Stimulated activated CD4-positive, alpha-beta T cell treated with anti-CD3 and anti-CD28 coated beads, TNF-alpha, amount 100 ng/mL, for 4 hours (primary cell): ENCODE measurements around the gene DHRS13.
"Not testable (repeated sequence)": the region's sequence is repeated elsewhere in the genome, so short reads cannot be mapped to it uniquely, and the experiment has no call there.

Experiments used
- DNase-seq, 3 experiments: peaks; one replicate each; pipeline ENCODE4 v3.0.0-alpha.2; 2020; ENCODE audit warnings: low read depth in 3 of 3

The DHRS13 gene

GRCh38 chr17:28935744-28936460, 33.0 kb upstream of the DHRS13 start:
- DNase-seq = no peak

GRCh38 chr17:28934508-28934907, 31.6 kb upstream of the DHRS13 start:
- DNase-seq = not testable (repeated sequence)

- DNase-seq = no peak
Observed at GRCh38 chr17:28929787-28930186, 26.9 kb upstream of the DHRS13 start.

- no peak for DNase-seq
Observed at GRCh38 chr17:28928061-28928460, 25.2 kb upstream of the DHRS13 start.

- DNase-seq = no peak
Observed at GRCh38 chr17:28926786-28927185, 23.9 kb upstream of the DHRS13 start.

DNA sequence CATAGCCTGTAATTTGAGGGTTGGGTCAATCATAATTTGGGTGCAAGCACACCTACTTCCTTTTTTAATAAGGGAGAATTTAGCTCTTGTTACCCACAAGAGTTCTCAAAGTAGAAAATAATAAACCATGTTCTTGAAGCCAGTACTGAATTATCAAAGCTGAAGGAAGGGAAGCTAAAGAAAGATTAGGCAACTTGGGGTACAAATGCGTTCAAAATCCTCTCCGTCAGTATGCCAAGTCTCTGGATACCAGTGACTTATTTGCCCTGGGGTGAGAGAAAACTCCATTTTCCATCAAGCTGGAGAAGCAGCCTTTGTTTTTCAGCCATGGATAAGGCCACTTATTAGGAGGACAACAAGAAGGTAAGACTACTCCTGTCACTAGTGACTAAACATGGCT, 23.5 kb upstream of the DHRS13 start:
- no peak for DNase-seq

DNA sequence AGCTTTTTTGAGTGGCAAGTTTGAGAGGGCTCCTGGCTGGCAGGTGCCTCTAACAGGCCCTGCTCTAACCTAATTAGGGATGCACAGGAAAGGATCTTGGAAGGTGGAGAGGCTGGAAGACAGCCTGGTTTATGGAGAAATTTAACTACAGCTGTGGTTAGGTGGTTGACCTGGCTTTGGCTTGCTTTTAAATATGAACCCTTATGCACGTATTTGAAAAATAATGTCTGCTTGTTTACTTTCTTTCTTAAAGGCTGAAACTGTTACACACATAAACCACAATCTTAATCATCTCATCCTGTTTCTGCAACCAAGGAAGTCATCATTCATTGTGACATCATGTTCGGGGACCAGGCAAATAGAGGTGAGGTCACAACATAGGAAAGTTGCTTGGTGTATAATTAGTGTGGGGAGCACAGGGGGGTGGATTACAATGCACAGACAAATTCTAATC, 23.1 kb upstream of the DHRS13 start:
- peak in 1 of 3 experiments; percentile 32 for DNase-seq

DNA sequence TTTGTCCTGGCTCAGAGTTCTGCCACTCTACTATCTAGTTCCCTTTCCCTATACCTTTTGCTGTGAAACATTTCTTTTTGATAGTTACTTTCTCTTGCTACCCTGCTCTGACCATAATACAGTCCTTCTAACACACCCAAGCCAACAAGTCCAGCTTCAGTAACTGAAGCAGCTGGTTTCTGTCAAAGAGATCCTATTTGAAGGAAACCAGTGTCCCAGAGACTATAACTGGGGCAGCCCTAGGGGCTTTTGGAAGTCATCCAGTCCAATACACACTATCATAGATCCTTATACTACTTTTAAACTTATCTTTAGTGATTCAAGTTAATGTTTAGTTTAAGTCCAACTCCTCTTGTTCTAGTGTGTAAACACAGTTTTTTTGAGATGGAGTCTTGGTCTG, 17.3 kb upstream of the DHRS13 start:
- DNase-seq = no peak

DNA sequence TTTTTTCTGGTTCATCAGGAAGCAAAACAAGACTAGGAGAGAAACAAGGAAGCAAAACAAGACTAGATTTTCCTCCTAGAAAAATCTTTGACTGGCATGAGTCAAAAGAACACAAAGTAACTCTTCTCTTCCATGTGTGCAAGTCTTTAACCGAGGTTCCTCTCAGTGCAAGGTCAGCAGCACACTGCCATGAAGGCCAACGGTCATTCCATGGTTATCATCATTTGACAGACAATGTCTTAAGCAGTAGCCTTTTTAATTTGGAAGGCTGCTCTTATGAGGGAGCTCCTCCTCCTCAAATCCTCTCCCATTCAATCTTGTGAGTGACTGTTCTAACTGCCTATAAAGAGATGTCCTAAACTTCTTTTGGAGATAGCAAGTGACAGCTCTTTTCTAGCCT, 15.4 kb upstream of the DHRS13 start:
- DNase-seq = no peak

- DNase-seq = no peak
Observed at GRCh38 chr17:28917465-28917864, 14.6 kb upstream of the DHRS13 start.

DNA sequence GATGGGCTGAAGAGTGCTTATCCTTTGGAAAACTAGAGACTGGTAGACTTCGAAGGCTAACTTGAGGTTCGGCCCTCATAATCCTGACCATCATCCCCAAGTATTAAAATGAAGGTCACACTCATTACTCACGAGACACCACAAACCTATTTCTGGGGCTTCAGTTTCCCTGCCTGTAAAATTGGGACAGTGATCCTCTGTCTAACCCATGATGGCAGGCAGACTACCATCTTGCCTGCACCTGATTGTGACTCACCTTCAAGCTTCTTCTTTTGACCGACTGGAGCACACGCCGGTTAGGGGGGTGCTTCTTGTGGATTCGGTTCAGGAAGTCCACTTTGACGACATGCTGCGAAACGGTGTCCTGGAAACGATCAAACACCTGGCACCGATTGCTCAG, 14.2 kb upstream of the DHRS13 start:
- no peak for DNase-seq

DNA sequence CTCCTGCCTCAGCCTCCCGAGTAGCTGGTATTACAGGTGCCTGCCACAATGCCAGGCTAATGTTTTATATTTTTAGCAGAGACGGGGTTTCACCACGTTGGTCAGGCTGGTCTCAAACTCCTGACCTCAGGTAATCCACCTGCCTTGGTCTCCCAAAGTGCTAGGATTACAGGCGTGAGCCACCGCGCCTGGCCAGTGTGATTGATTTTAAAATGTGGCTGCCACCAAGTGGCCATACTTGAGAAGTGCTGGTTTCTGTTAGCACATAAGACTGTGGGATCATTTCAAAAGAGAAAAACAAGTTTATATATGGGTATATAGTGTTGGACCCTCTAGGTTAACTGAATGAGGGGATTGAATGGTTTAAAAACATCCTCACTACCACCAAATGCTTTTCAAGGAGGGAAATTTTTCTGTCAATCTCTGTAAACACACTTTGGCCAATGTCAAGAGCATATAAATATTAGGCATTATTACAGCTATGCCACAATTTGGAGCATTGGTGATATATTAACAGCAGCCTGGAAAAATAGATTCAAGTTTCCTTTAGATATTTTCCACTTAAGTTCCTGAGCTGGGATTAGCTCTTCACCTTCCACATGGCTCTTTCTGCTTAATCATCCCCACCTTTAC, 13.5 kb upstream of the DHRS13 start:
- DNase-seq = peak in 2 of 3 experiments; percentile 28 to 33

- no peak for DNase-seq
Observed at GRCh38 chr17:28912938-28913333, 10.1 kb upstream of the DHRS13 start.

GRCh38 chr17:28912281-28912937, 9.5 kb upstream of the DHRS13 start:
- no peak for DNase-seq

GRCh38 chr17:28911411-28912045, 8.6 kb upstream of the DHRS13 start:
- no peak for DNase-seq

DNA sequence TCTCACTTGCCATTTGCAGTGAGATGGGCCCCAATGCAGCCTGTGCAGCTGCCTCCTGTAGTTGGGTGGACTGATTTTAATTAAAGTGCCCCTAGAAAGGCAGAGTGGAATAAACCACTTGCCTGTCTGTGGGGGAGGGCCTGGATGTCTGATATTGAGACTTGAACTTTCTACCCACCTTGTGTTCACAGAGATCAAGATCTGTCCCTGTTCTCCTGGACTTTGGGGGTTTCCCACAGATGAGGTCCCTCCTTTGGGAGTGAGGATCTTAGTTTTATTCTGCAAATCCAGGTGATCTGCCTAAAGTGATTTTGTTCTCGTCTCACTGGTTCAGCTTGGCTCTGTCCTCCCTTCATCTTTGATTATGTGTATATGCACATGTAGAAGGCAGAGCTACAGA, 7.7 kb upstream of the DHRS13 start:
- no peak for DNase-seq

- no peak for DNase-seq
Observed at GRCh38 chr17:28908640-28909167, 5.8 kb upstream of the DHRS13 start.

DNA sequence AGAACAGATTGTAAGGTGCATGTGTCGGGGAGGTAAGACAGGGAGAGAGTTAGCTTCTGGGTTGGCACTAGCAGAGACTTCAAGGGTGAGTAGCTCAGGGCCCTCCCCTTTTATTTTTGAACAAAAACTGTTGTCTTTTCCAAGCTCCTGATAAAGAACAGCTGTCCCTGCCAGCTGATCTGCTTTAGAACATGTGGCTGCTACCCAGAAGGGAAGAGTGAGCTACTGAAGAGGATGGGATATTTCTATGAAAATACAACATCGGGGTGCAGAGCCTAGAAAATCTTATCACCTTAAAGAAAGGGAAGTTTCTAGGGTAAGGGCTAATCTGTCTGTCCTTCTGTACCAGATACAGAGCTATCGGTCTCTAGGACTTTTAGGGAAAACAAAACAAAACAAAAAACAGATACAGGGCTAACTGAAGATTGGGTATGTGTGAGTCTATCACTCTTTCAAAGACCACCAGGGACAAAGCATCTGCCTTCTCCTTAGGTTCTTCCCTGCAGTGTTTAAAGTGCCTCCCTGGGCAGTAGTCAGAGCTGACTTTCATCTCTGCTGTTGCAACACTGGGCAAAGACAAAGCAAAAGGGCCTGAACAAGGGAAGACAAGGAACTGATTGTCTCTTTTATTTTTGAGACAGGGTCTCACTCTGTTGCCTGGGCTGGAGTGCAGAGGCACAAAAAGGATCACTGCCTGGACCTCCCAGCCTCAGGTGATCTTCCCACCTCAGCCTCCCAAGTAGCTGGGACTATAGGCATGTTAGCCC, 5.0 kb upstream of the DHRS13 start:
- DNase-seq = no peak

DNA sequence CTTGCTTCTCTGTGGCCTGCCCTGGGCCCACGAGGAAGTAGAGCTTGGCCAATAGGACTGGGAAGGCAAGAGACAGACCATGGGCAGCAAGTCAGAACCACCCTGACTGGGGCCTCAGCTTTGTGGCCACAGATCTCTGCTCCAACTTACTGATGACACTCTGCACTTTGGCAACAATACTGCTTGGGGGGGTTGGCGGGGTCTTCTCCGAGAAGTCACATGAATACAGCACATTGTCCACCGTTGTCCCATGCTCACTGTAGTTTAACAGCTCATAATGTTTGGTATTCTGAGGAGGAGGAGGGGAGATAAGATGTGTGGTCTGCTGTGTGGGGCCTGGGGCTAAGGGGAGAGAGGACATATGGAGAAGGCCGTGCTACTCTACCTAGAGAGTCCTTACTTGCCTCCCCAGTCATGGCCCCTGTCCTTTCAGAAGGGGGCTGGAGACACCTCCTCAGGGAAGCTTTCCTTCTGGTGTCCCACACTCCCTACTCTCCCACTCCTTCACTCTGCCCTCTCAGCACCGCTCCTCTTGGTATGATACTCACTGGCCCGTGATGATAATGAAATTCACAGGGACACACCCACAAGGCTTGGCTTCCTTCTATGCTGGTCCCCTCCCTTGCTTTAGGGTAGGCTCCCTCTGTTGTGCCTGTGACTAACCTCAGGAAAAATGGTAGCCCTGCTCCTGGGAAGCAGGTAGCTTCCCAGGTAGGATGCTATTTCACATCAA, 4.0 kb upstream of the DHRS13 start:
- no peak for DNase-seq

DNA sequence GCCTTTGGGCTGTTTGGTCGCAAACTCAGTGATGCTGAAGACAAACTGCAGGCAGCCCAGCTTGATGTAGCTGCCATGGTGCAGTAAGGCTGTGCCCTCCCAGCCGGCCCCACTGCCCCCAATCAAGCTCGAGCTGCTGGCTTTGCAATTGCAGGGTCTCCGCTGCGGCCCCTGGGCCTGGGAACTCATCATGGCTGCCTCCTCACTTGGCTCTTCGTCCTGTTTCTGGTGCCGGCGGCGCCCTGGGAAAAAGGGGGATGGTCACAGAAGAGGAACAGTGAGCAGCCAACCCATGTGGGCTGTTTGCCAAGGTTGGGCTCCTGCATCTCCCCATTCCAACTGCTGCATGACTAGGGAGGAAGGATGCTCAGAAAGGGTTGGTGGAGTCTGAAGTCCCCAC, 3.4 kb upstream of the DHRS13 start:
- DNase-seq = no peak

GRCh38 chr17:28904800-28905199, 1.9 kb upstream of the DHRS13 start:
- DNase-seq = no peak
